Activated CD4-positive, alpha-beta T cell treated with anti-CD3 and anti-CD28 coated beads for 4 hours (primary cell): Measurements from ENCODE around the gene ANAPC2.

Experiments used
- DNase-seq, 2 donors: peaks; one replicate each; pipeline ENCODE4 v3.0.0-alpha.2; 2020

ANAPC2 gene

GRCh38 chr9:137188490-137189296, at the start of gene ANAPC2, which contains the start of gene SSNA1:
Gene ANAPC2, minus strand, starts transcription at chr9:137188560. Its CDS starts 28 bp downstream, at chr9:137188532.
Gene SSNA1, plus strand, starts transcription at chr9:137188676. Its CDS starts 51 bp downstream, at chr9:137188727.
- DNase-seq: peak; percentile 90 to 92

GRCh38 chr9:137236936-137237421, 48.6 kb upstream of the ANAPC2 start:
- no peak for DNase-seq

GRCh38 chr9:137236238-137236935, 48.0 kb upstream of the ANAPC2 start:
- DNase-seq: peak; percentile 91 to 93

GRCh38 chr9:137235424-137236237, 47.3 kb upstream of the ANAPC2 start:
- DNase-seq: no peak

GRCh38 chr9:137234758-137235423, 46.5 kb upstream of the ANAPC2 start:
- no peak for DNase-seq

- DNase-seq: no peak
Measured at GRCh38 chr9:137234055-137234697, 45.8 kb upstream of the ANAPC2 start.

GRCh38 chr9:137233143-137233980, 45.0 kb upstream of the ANAPC2 start:
- DNase-seq: no peak

- no peak for DNase-seq
Measured at GRCh38 chr9:137232510-137232909, 44.1 kb upstream of the ANAPC2 start.

- no peak for DNase-seq
Measured at GRCh38 chr9:137232101-137232500, 43.7 kb upstream of the ANAPC2 start.

- DNase-seq: no peak
Measured at GRCh38 chr9:137231372-137232039, 43.1 kb upstream of the ANAPC2 start.

- no peak for DNase-seq
Measured at GRCh38 chr9:137230705-137231371, 42.5 kb upstream of the ANAPC2 start, which contains the start of gene SLC34A3. Gene SLC34A3, plus strand, starts transcription at chr9:137230901. Its CDS starts 802 bp downstream, at chr9:137231703.

GRCh38 chr9:137229903-137230704, 41.7 kb upstream of the ANAPC2 start:
- DNase-seq: no peak

GRCh38 chr9:137228968-137229896, 40.9 kb upstream of the ANAPC2 start:
- DNase-seq: no peak

- no peak for DNase-seq
Measured at GRCh38 chr9:137228506-137228967, 40.2 kb upstream of the ANAPC2 start.

- no peak for DNase-seq
Measured at GRCh38 chr9:137227853-137228505, 39.6 kb upstream of the ANAPC2 start.

GRCh38 chr9:137227054-137227852, 38.9 kb upstream of the ANAPC2 start, which contains the start of gene RNF224:
Gene RNF224, plus strand, starts transcription at chr9:137227502. Its CDS starts 834 bp downstream, at chr9:137228336.
- peak; percentile 78 to 81 for DNase-seq
